ENCODE data around the gene SLC9C1.
"Not testable (repeated sequence)": the region's sequence is repeated elsewhere in the genome, so short reads cannot be mapped to it uniquely, and the experiment has no call there.

Gene SLC9C1

GRCh38 chr3:112187300-112187699 lies 106.7 kb downstream of the SLC9C1 start:
- no peak for DNase-seq (ENCODE audit: low read depth)

GRCh38 chr3:112185423-112186035 lies 108.5 kb downstream of the SLC9C1 start:
- DNase-seq (ENCODE audit: low read depth) = not testable (repeated sequence)

GRCh38 chr3:112175646-112176045 lies 118.4 kb downstream of the SLC9C1 start:
- DNase-seq (ENCODE audit: low read depth) = no peak

- no peak for DNase-seq (ENCODE audit: low read depth)
Measured at GRCh38 chr3:112175037-112175436, 119.0 kb downstream of the SLC9C1 start.

GRCh38 chr3:112171144-112171543 lies 122.9 kb downstream of the SLC9C1 start:
- DNase-seq (ENCODE audit: low read depth) = no peak

- no peak for DNase-seq (ENCODE audit: low read depth)
Measured at GRCh38 chr3:112170046-112170445, 124.0 kb downstream of the SLC9C1 start.

GRCh38 chr3:112167758-112168157 lies 126.3 kb downstream of the SLC9C1 start:
- no peak for DNase-seq (ENCODE audit: low read depth)

- no peak for DNase-seq (ENCODE audit: low read depth)
Measured at GRCh38 chr3:112149136-112149535, 144.9 kb downstream of the SLC9C1 start.

- DNase-seq (ENCODE audit: low read depth) = no peak
Measured at GRCh38 chr3:112143689-112144088, 150.3 kb downstream of the SLC9C1 start.

GRCh38 chr3:112143251-112143650 lies 150.8 kb downstream of the SLC9C1 start:
- no peak for DNase-seq (ENCODE audit: low read depth)

- no peak for DNase-seq (ENCODE audit: low read depth)
Measured at GRCh38 chr3:112141293-112141692, 152.7 kb downstream of the SLC9C1 start.

- no peak for DNase-seq (ENCODE audit: low read depth)
Measured at GRCh38 chr3:112140584-112140983, 153.4 kb downstream of the SLC9C1 start.

GRCh38 chr3:112138219-112138969 lies 155.6 kb downstream of the SLC9C1 start:
- no peak for DNase-seq (ENCODE audit: low read depth)

GRCh38 chr3:112137781-112138180 lies 156.2 kb downstream of the SLC9C1 start:
- no peak for DNase-seq (ENCODE audit: low read depth)

GRCh38 chr3:112136959-112137693 lies 156.9 kb downstream of the SLC9C1 start:
- no peak for DNase-seq (ENCODE audit: low read depth)

GRCh38 chr3:112136046-112136445 lies 158.0 kb downstream of the SLC9C1 start:
- no peak for DNase-seq (ENCODE audit: low read depth)

- no peak for DNase-seq (ENCODE audit: low read depth)
Measured at GRCh38 chr3:112134335-112135124, 159.5 kb downstream of the SLC9C1 start.

- no peak for DNase-seq (ENCODE audit: low read depth)
Measured at GRCh38 chr3:112133626-112134334, 160.2 kb downstream of the SLC9C1 start.

GRCh38 chr3:112132975-112133448 lies 161.0 kb downstream of the SLC9C1 start, which contains the start of gene GCSAM:
GCSAM (minus strand) TSS chr3:112133248; CDS start chr3:112133120, 128 bp downstream.
- DNase-seq (ENCODE audit: low read depth) = peak; percentile 37

- DNase-seq (ENCODE audit: low read depth) = no peak
Measured at GRCh38 chr3:112132554-112132953, 161.5 kb downstream of the SLC9C1 start.

GRCh38 chr3:112132088-112132487 lies 161.9 kb downstream of the SLC9C1 start:
- DNase-seq (ENCODE audit: low read depth) = no peak

Data from activated T-cell treated with anti-CD3 and anti-CD28 coated beads for 48 hours (primary cell).